ENCODE results near the gene MAPK8.

DNA sequence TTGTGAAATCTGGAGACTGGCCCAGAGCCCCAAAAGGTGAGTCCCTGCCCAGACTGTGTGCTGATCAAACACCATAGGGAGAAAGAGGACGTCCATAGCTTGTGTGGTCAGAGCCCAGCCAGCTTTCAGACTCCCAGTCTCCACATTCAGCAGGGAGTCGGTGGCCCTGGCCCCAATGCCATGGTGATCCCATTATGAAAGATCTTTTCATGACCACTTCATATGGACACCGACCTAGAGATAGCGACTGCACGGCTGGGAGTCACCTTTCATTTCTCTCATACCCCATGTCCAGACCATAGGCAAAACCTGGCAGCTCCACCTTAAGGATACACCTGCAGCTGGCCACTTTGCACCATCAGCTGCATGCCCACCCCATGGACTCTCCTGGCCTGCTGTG is 172.0 kb downstream of the MAPK8 start:
- TF ChIP-seq YY1 (IDR thresholded peaks at IDR 0.05; ENCODE audit: insufficient read depth, insufficient read length) (no peak), SUZ12 (IDR thresholded peaks at IDR 0.05; ENCODE audit: extremely low read depth, insufficient read depth, insufficient read length) (no peak)
